LNCaP clone FGC (cell line): ENCODE data around the gene SMURF2.

Experiments used
- DNase-seq: peaks from one replicate; pipeline ENCODE4 v3.0.0-alpha.2; 2011; ENCODE audit warnings: low read depth
- H3K4me3 ChIP-seq: 2 replicates; pipeline ENCODE4 v1.5.1; 2011; ENCODE audit warnings: mild to moderate bottlenecking, low read depth, low read length, control low read depth
- TF ChIP-seq, protein P1 (sequence below): IDR thresholded peaks from 2 replicates; pipeline ENCODE4 v1.5.1; 2012; ENCODE audit warnings: mild to moderate bottlenecking; ENCODE audit not compliant: control insufficient read depth, insufficient read depth; ENCODE audit errors: extremely low read depth

Gene SMURF2

GRCh38 chr17:64661976-64662773 is at the start of gene SMURF2:
TSS of gene SMURF2 (minus strand) at chr17:64662307. CDS start at chr17:64661880, 427 bp downstream.
- peak within 1 kb of the TSS; percentile 70 for H3K4me3 ChIP-seq
- DNase-seq, result no peak
- TF ChIP-seq, protein P1, sequence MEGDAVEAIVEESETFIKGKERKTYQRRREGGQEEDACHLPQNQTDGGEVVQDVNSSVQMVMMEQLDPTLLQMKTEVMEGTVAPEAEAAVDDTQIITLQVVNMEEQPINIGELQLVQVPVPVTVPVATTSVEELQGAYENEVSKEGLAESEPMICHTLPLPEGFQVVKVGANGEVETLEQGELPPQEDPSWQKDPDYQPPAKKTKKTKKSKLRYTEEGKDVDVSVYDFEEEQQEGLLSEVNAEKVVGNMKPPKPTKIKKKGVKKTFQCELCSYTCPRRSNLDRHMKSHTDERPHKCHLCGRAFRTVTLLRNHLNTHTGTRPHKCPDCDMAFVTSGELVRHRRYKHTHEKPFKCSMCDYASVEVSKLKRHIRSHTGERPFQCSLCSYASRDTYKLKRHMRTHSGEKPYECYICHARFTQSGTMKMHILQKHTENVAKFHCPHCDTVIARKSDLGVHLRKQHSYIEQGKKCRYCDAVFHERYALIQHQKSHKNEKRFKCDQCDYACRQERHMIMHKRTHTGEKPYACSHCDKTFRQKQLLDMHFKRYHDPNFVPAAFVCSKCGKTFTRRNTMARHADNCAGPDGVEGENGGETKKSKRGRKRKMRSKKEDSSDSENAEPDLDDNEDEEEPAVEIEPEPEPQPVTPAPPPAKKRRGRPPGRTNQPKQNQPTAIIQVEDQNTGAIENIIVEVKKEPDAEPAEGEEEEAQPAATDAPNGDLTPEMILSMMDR, result no peak

DNA sequence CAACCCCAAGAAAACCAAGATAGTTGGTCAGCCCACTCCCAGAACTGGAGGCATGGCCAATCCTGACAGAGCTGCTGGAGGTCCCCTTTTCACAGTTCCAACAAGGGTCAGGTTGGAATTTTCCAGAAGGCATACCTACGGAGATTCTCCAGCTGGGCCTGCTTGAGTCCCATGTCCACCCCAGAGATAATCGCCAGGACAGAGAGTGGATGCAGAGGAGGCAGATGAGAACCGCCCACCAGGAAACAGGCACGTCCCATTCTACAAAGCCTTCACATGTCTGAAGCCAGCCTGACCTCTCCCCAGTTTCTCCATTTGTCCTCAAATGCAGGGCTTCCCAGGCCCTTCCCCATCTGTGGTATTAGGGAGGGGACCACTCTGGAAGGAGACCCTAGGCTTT is 47.4 kb upstream of the SMURF2 start:
- TF ChIP-seq, protein P1, result no peak
- no peak overlapping the region for H3K4me3 ChIP-seq
- no peak for DNase-seq

DNA sequence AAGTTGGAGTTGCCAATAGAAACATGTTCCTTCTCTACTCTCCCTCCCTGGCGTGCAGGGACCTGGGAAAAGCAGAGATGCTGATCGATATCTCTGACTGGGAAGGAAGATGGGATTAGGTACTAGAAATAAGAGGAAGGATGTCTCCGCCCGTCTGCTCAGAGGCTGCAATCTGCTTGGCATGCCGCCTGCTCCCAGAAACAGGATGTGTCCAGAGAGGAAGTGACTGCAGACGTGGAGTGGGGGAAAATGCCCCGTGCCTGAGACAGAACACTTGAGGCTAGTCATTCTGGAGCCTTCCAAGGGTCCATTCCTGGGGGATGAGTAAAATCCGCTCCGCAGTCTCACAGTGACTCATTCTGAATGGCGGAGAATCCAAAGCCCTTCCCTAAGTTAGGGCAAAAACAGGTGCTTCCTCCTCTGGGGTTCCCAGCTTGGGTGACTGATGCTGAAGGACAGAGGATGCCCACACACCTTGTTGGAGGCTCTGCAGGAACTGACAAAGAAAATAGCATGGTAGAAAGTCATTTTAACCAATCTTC is 45.0 kb upstream of the SMURF2 start:
- no peak overlapping the region for H3K4me3 ChIP-seq
- peak; percentile 63 for DNase-seq

DNA sequence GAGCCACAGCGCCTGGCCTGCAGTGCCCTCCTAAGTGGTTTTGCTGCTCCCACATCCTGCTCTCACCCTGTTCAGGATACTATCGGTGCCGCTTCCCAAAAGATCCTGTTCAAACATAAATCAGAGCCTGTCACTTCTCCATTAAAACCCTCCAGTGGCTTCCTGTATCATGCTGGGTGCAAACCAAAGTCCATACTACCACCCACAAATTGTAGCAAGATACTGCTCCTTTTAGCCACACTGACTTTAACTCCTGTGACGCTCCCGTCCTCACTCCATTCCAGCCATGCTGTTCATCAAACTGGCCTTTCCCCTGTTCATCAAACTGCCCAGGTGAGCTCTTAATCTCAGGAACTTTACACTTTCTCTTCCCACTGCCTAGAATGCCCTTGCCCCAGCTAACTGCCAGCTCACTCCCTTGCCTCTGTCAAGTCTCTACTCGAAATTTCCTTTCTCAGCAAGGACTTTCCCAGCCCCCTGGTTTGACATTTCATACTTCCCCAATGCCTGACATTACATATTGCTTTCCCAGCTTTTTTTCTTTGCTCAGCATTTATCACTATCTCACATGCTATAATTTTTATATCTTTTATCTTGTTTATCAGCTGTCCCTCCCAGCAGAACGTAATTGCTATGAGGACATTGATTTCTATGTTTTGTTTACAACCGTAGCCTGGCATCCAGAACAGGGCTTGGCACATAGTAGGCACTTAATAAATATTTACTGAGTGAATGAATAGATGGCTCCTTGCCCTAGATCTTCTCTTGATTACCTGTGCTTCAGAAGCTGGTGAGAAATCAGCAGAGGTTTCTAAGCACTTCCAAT is 44.3 kb upstream of the SMURF2 start:
- TF ChIP-seq, protein P1, result no peak
- no peak overlapping the region for H3K4me3 ChIP-seq
- DNase-seq, result peak; percentile 71

More for the DNA sequence above, 45.0 kb upstream of the SMURF2 start:
- TF ChIP-seq, protein P1, result no peak

DNA sequence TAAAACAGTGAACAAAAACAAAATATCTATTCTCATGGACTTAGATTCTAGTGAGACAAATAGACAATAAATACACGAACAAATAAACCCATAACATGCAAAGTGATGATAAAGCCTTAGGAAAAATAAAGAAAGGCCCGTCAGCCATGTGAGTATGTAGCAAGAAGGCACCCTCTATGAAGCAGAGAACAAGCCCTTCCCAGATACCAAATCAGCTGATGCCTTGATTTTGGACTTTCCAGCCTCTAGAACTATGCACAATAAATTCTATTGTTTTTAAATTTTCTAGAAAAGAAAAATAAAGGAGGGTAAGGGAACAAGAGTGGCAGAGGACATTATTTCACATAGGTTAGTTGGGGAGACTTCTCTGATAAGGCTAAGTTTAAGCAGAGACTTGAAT is 40.7 kb upstream of the SMURF2 start:
- DNase-seq, result no peak
- TF ChIP-seq, protein P1, result no peak
- no peak overlapping the region for H3K4me3 ChIP-seq

- H3K4me3 ChIP-seq, result no peak overlapping the region
- DNase-seq, result no peak
- TF ChIP-seq, protein P1, result no peak
These were observed 36.6 kb upstream of the SMURF2 start for GRCh38 chr17:64698725-64699124.
